Osteocyte (in vitro differentiated cells): ENCODE data around the gene GRID1. TPM values are rescaled to one million over a fixed set of nuclear protein-coding genes. Genes with fewer than 3 reads are reported as not detected.

ENCODE experiments used
- DNase-seq: peaks from one replicate; pipeline ENCODE4 v3.0.0; 2021; ENCODE audit warnings: mixed read lengths; ENCODE audit not compliant: unreplicated experiment; ENCODE audit errors: extremely low spot score
- H3K27ac Mint-ChIP-seq: one replicate; pipeline ENCODE4 v1.8.0; 2021; ENCODE audit warnings: mild to moderate bottlenecking, mixed read lengths; ENCODE audit not compliant: unreplicated experiment
- H3K27me3 Mint-ChIP-seq: one replicate; pipeline ENCODE4 v1.8.0; 2021; ENCODE audit warnings: mixed read lengths; ENCODE audit not compliant: unreplicated experiment
- H3K36me3 Mint-ChIP-seq: one replicate; pipeline ENCODE4 v1.8.0; 2021; ENCODE audit warnings: mixed read lengths; ENCODE audit not compliant: unreplicated experiment
- H3K4me1 Mint-ChIP-seq: one replicate; pipeline ENCODE4 v1.8.0; 2021; ENCODE audit warnings: mixed read lengths; ENCODE audit not compliant: unreplicated experiment
- H3K4me3 Mint-ChIP-seq: one replicate; pipeline ENCODE4 v1.8.0; 2021; ENCODE audit warnings: mild to moderate bottlenecking, moderate library complexity, mixed read lengths; ENCODE audit not compliant: unreplicated experiment
- H3K9me3 Mint-ChIP-seq: one replicate; pipeline ENCODE4 v1.8.0; 2021; ENCODE audit warnings: mixed read lengths; ENCODE audit not compliant: unreplicated experiment
- total RNA-seq: library from RNA; stranded (reverse); gene quantifications from 2 replicates; pipeline ENCODE4 v1.2.1, GENCODE V29; 2021
- TF ChIP-seq, protein P1 (sequence below): fragments of 200-600 bp; sonication (generic); IDR thresholded peaks from 2 replicates; pipeline ENCODE4 v1.5.0; 2021; ENCODE audit warnings: antibody characterized with exemption, mild to moderate bottlenecking, moderate library complexity

Gene GRID1
- total RNA-seq, 1 donor from 2014 or later = 0.11 TPM

- no peaks in the 10 kb centered on the region for H3K4me1 Mint-ChIP-seq
- H3K27me3 Mint-ChIP-seq = no peaks in the 10 kb centered on the region
- H3K4me3 Mint-ChIP-seq = no peak overlapping the region
- H3K36me3 Mint-ChIP-seq = no peaks in the 10 kb centered on the region
- H3K9me3 Mint-ChIP-seq = no peaks in the 10 kb centered on the region
- TF ChIP-seq, protein P1, sequence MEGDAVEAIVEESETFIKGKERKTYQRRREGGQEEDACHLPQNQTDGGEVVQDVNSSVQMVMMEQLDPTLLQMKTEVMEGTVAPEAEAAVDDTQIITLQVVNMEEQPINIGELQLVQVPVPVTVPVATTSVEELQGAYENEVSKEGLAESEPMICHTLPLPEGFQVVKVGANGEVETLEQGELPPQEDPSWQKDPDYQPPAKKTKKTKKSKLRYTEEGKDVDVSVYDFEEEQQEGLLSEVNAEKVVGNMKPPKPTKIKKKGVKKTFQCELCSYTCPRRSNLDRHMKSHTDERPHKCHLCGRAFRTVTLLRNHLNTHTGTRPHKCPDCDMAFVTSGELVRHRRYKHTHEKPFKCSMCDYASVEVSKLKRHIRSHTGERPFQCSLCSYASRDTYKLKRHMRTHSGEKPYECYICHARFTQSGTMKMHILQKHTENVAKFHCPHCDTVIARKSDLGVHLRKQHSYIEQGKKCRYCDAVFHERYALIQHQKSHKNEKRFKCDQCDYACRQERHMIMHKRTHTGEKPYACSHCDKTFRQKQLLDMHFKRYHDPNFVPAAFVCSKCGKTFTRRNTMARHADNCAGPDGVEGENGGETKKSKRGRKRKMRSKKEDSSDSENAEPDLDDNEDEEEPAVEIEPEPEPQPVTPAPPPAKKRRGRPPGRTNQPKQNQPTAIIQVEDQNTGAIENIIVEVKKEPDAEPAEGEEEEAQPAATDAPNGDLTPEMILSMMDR = no peak
- DNase-seq = no peak
- H3K27ac Mint-ChIP-seq = no peak overlapping the region
Measured at GRCh38 chr10:86312701-86313270, 53.8 kb downstream of the GRID1 start.

DNA sequence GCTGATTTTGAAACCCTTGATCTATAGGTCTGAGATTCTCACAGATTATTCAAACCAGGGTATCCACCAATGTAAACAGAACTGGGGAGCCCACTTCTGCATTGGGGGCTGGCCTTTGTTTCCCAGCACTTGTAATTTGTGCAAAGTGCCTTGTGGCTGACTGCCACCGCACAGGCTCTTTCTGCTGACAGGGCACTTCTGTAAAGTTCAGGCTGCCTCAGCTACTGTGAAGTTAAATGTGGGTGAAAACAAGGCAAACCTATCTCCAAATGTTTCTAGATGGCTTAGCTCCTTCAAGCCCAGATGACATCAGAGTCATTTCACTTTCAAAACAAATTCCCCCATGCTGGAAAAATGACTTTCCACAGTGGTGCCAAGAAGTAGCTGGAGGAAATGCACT, 54.7 kb downstream of the GRID1 start:
- Mint-ChIP-seq H3K27ac (no peak overlapping the region), H3K4me3 (no peak overlapping the region), H3K36me3 (no peaks in the 10 kb centered on the region), H3K9me3 (no peaks in the 10 kb centered on the region), H3K4me1 (no peaks in the 10 kb centered on the region), H3K27me3 (no peaks in the 10 kb centered on the region)
- TF ChIP-seq, protein P1 = no peak
- DNase-seq = no peak

DNA sequence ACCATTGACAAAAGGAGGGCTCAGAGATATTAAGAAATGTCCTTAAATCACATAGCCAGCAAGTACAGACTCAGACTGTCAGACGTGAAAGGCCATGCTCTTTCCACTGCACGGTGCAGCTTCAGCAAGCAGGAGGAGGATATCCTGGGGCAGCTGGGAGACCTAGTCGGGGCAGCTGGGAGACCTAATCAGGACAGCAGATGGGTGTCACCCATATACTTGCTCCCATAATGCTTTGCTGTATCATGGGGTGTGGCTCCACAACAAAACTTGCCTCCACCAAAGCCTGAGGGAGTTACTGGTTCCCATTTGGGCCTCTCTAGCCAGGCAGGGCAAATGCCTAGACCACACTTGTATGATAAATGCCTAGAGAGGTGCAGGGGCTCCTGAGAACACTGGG, 55.4 kb downstream of the GRID1 start:
- no peaks in the 10 kb centered on the region for H3K27me3 Mint-ChIP-seq
- H3K4me1 Mint-ChIP-seq = no peaks in the 10 kb centered on the region
- no peaks in the 10 kb centered on the region for H3K9me3 Mint-ChIP-seq
- H3K36me3 Mint-ChIP-seq = no peaks in the 10 kb centered on the region
- no peak overlapping the region for H3K4me3 Mint-ChIP-seq
- TF ChIP-seq, protein P1 = no peak
- H3K27ac Mint-ChIP-seq = no peak overlapping the region
- DNase-seq = no peak

- H3K4me1 Mint-ChIP-seq = no peaks in the 10 kb centered on the region
- no peak for DNase-seq
- no peaks in the 10 kb centered on the region for H3K27me3 Mint-ChIP-seq
- no peak overlapping the region for H3K4me3 Mint-ChIP-seq
- TF ChIP-seq, protein P1 = no peak
- H3K9me3 Mint-ChIP-seq = no peaks in the 10 kb centered on the region
- H3K27ac Mint-ChIP-seq = no peak overlapping the region
- H3K36me3 Mint-ChIP-seq = no peaks in the 10 kb centered on the region
Measured at GRCh38 chr10:86310702-86311101, 55.9 kb downstream of the GRID1 start.

DNA sequence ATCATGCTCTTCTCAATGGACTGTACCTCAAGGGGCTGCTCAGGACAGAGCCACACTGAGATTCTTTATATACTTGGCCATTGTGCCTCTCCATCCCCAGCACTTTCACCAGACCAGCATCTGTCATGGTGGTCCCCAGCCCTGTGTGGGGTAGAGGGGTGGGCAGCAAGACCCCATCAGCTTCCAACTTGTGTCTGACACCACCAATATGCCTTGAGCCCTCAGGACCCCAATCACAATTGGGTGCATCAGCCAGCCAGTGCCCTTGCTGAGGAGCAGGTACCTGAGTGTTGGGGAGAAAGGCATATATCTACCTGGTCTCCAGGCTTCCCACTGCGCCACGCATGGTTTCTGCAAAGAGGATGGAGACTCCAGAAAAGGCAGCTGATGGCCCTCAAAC, 56.3 kb downstream of the GRID1 start:
- no peak overlapping the region for H3K4me3 Mint-ChIP-seq
- H3K27me3 Mint-ChIP-seq = no peaks in the 10 kb centered on the region
- no peak for DNase-seq
- no peaks in the 10 kb centered on the region for H3K4me1 Mint-ChIP-seq
- H3K36me3 Mint-ChIP-seq = no peaks in the 10 kb centered on the region
- H3K27ac Mint-ChIP-seq = no peak overlapping the region
- TF ChIP-seq, protein P1 = no peak
- no peaks in the 10 kb centered on the region for H3K9me3 Mint-ChIP-seq
